HG03439 (cell line): ENCODE measurements around the gene CCL19.

ENCODE experiments used
- ATAC-seq: cut with Tn5 transposase; IDR thresholded peaks from one replicate; pipeline ENCODE4 v1.9.1; 2021; ENCODE audit warnings: mild to moderate bottlenecking, moderate library complexity; ENCODE audit not compliant: unreplicated experiment

CCL19 gene

GRCh38 chr9:34701023-34701768, 10.1 kb upstream of the CCL19 start:
- ATAC-seq = no peak

GRCh38 chr9:34694811-34695210, 3.7 kb upstream of the CCL19 start:
- ATAC-seq = no peak

- ATAC-seq = no peak
Observed at GRCh38 chr9:34693560-34693959, 2.5 kb upstream of the CCL19 start.

- no peak for ATAC-seq
Observed at GRCh38 chr9:34691936-34692315, 850 bp upstream of the CCL19 start.

GRCh38 chr9:34689512-34689911, 1.6 kb downstream of the CCL19 start:
- ATAC-seq = no peak

- no peak for ATAC-seq
Observed at GRCh38 chr9:34689116-34689470, 2.0 kb downstream of the CCL19 start.

- ATAC-seq = no peak
Observed at GRCh38 chr9:34688329-34689115, 2.6 kb downstream of the CCL19 start.

- ATAC-seq = no peak
Observed at GRCh38 chr9:34687276-34688030, 3.6 kb downstream of the CCL19 start.

- ATAC-seq = no peak
Observed at GRCh38 chr9:34686732-34687131, 4.3 kb downstream of the CCL19 start.

- ATAC-seq = no peak
Observed at GRCh38 chr9:34686231-34686630, 4.8 kb downstream of the CCL19 start.

- no peak for ATAC-seq
Observed at GRCh38 chr9:34685591-34685990, 5.5 kb downstream of the CCL19 start.

- no peak for ATAC-seq
Observed at GRCh38 chr9:34684816-34685215, 6.3 kb downstream of the CCL19 start.

GRCh38 chr9:34684145-34684544, 6.9 kb downstream of the CCL19 start:
- ATAC-seq = no peak

GRCh38 chr9:34675869-34676268, 15.2 kb downstream of the CCL19 start:
- ATAC-seq = no peak

- ATAC-seq = no peak
Observed at GRCh38 chr9:34675048-34675714, 15.9 kb downstream of the CCL19 start.

GRCh38 chr9:34674440-34674839, 16.6 kb downstream of the CCL19 start:
- ATAC-seq = no peak

GRCh38 chr9:34671307-34671706, 19.8 kb downstream of the CCL19 start:
- no peak for ATAC-seq

GRCh38 chr9:34669809-34670562, 21.1 kb downstream of the CCL19 start:
- ATAC-seq = no peak

GRCh38 chr9:34665381-34666250, 25.5 kb downstream of the CCL19 start:
- peak; percentile 73 for ATAC-seq

GRCh38 chr9:34665067-34665380, 26.1 kb downstream of the CCL19 start:
- peak; percentile 19 for ATAC-seq
